Keratinocyte (primary cell): Measurements from ENCODE around the gene MEP1A. TPM values are rescaled to one million over a fixed set of nuclear protein-coding genes. Genes with fewer than 3 reads are reported as not detected.

Experiments
- DNase-seq: peaks from one replicate; pipeline ENCODE4 v3.0.0-alpha.2; 2011; ENCODE audit warnings: low read depth, missing footprints, low spot score
- FAIRE-seq: peaks from 2 replicates; lab custom pipeline; 2011; peaks lifted over from hg19 to GRCh38; lab: Jason Lieb, UNC
- H2AFZ ChIP-seq: 2 replicates; pipeline ENCODE4 v1.6.0; 2012; ENCODE audit warnings: low read length, control low read depth, inconsistent platforms; ENCODE audit not compliant: control insufficient read depth
- H3K27ac ChIP-seq: 2 replicates; pipeline ENCODE4 v1.5.1; 2011; ENCODE audit warnings: low read length; ENCODE audit not compliant: control insufficient read depth, insufficient read depth
- H3K27me3 ChIP-seq: 3 replicates; pipeline ENCODE4 v1.6.0; 2011; ENCODE audit warnings: low read length; ENCODE audit not compliant: control insufficient read depth, insufficient read depth; ENCODE audit errors: extremely low read depth
- H3K36me3 ChIP-seq, 2 experiments: 2 replicates in 1 of 2; 3 replicates in 1 of 2; pipeline ENCODE4 v1.5.1; 2011; ENCODE audit warnings: low read length in 2 of 2, mild to moderate bottlenecking in 1 of 2; ENCODE audit not compliant: control insufficient read depth in 2 of 2, insufficient read depth in 2 of 2; ENCODE audit errors: extremely low read depth in 1 of 2
- H3K4me1 ChIP-seq: 3 replicates; pipeline ENCODE4 v1.5.1; 2011; ENCODE audit warnings: low read length; ENCODE audit not compliant: control insufficient read depth, insufficient read depth; ENCODE audit errors: extremely low read depth
- H3K4me2 ChIP-seq: 3 replicates; pipeline ENCODE4 v1.6.0; 2011; ENCODE audit warnings: low read depth, low read length; ENCODE audit not compliant: control insufficient read depth, insufficient read depth; ENCODE audit errors: extremely low read depth
- H3K4me3 ChIP-seq, 3 experiments: fragments of 200-600 bp in 1 of 3; sonication (generic) in 1 of 3; 2 replicates in 2 of 3; 3 replicates in 1 of 3; pipeline ENCODE4 v1.5.1; 2011 to 2016; ENCODE audit warnings: low read length in 3 of 3, mild to moderate bottlenecking in 3 of 3, control low read depth in 2 of 3, inconsistent platforms in 1 of 3, low read depth in 1 of 3, mixed read lengths in 1 of 3, mixed run types in 1 of 3, moderate library complexity in 1 of 3; ENCODE audit not compliant: control insufficient read depth in 2 of 3, insufficient read depth in 2 of 3; ENCODE audit errors: extremely low read depth in 1 of 3
- H3K79me2 ChIP-seq: 2 replicates; pipeline ENCODE4 v1.6.0; 2012; ENCODE audit warnings: low read length; ENCODE audit not compliant: control insufficient read depth, insufficient read depth
- H3K9ac ChIP-seq: 3 replicates; pipeline ENCODE4 v1.6.0; 2011; ENCODE audit warnings: low read length; ENCODE audit not compliant: control insufficient read depth, insufficient read depth; ENCODE audit errors: extremely low read depth
- H3K9me1 ChIP-seq: 3 replicates; pipeline ENCODE4 v1.6.0; 2011; ENCODE audit warnings: low read length; ENCODE audit not compliant: control insufficient read depth, insufficient read depth; ENCODE audit errors: extremely low read depth
- H3K9me3 ChIP-seq: 2 replicates; pipeline ENCODE4 v1.5.1; 2012; ENCODE audit warnings: low read depth, low read length; ENCODE audit not compliant: control insufficient read depth
- H4K20me1 ChIP-seq: 3 replicates; pipeline ENCODE4 v1.6.0; 2011; ENCODE audit warnings: low read length; ENCODE audit not compliant: control insufficient read depth, insufficient read depth; ENCODE audit errors: extremely low read depth
- CTCF ChIP-seq, 3 experiments: IDR thresholded peaks in 1 of 3; conservative IDR thresholded peaks in 1 of 3; optimal IDR thresholded peaks in 1 of 3; 2 replicates in 2 of 3; 3 replicates in 1 of 3; pipeline versions ENCODE3 to v1.5.1; 2011; ENCODE audit warnings: low read length in 3 of 3, mild to moderate bottlenecking in 3 of 3, moderate library complexity in 2 of 3, control low read depth in 1 of 3, inconsistent platforms in 1 of 3; ENCODE audit not compliant: insufficient read depth in 2 of 3; ENCODE audit errors: extremely low read depth in 1 of 3
- EZH2 ChIP-seq: IDR thresholded peaks from one replicate; pipeline ENCODE4 v1.6.1; 2012; ENCODE audit warnings: inconsistent platforms, mild to moderate bottlenecking, low read length, moderate library complexity
- dilution Hi-C: fragments of 300-500 bp; cut with MboI; formaldehyde crosslinking; loops from one replicate; pipeline ENCODE4 v1.7.0; 2020; ENCODE audit warnings: low sequenced_read_pairs; ENCODE audit not compliant: extremely low pct_ligation_motif_present
- polyA plus RNA-seq, 5 experiments: library from polyadenylated mRNA; depleted of rRNA in 3 of 5; stranded (reverse) in 3 of 5; stranded (forward) in 1 of 5; unstranded in 1 of 5; fragments of >200 nt; gene quantifications; 1 replicate in 1 of 5; 2 replicates in 3 of 5; 3 replicates in 1 of 5; pipeline versions ENCODE4 v1.2.1 to v1.2.3, GENCODE V29; 2011 to 2012; ENCODE audit warnings: missing spikeins in 2 of 5, low read depth in 1 of 5, low replicate concordance in 1 of 5

Gene MEP1A
- polyA plus RNA-seq, 1 donor (not counting 4 experiments of a cell fraction or from before 2014, with no cell fraction given) = 0.07 TPM

GRCh38 chr6:46799657-46800056 is 6.5 kb downstream of the MEP1A start:
- no peaks in the 10 kb centered on the region for H3K79me2 ChIP-seq
- no peak overlapping the region for H3K4me3 ChIP-seq
- no peaks in the 10 kb centered on the region for H3K9me1 ChIP-seq
- H2AFZ ChIP-seq = no peak overlapping the region
- TF ChIP-seq EZH2 (no peak), CTCF (optimal IDR thresholded peaks at IDR 0.05 in 1 of 3, IDR thresholded peaks at IDR 0.05 in 1 of 3, conservative IDR thresholded peaks at IDR 0.05 in 1 of 3; ENCODE audit: extremely low read depth in 1 of 3, insufficient read depth in 2 of 3, low read length in 3 of 3) (no peak)
- H4K20me1 ChIP-seq = no peaks in the 10 kb centered on the region
- no peak overlapping the region for H3K4me2 ChIP-seq
- no peak overlapping the region for H3K27ac ChIP-seq
- dilution Hi-C loops = no loop called here
- no peaks in the 10 kb centered on the region for H3K27me3 ChIP-seq
- no peaks in the 10 kb centered on the region for H3K36me3 ChIP-seq
- no peaks in the 10 kb centered on the region for H3K9me3 ChIP-seq
- no peak overlapping the region for H3K9ac ChIP-seq
- H3K4me1 ChIP-seq = peaks cover 4% of the 10 kb centered on the region
- DNase-seq (no peak), FAIRE-seq (peak; percentile 51)

GRCh38 chr6:46808806-46809205 is 15.6 kb downstream of the MEP1A start:
- FAIRE-seq = no peak
- no peak for DNase-seq
- no peaks in the 10 kb centered on the region for H3K27me3 ChIP-seq
- H4K20me1 ChIP-seq = no peaks in the 10 kb centered on the region
- TF ChIP-seq CTCF (optimal IDR thresholded peaks at IDR 0.05 in 1 of 3, IDR thresholded peaks at IDR 0.05 in 1 of 3, conservative IDR thresholded peaks at IDR 0.05 in 1 of 3; ENCODE audit: extremely low read depth in 1 of 3, insufficient read depth in 2 of 3, low read length in 3 of 3) (no peak), EZH2 (no peak)
- H2AFZ ChIP-seq = no peak overlapping the region
- H3K36me3 ChIP-seq = no peaks in the 10 kb centered on the region
- no peaks in the 10 kb centered on the region for H3K4me1 ChIP-seq
- H3K9me3 ChIP-seq = no peaks in the 10 kb centered on the region
- no peaks in the 10 kb centered on the region for H3K9me1 ChIP-seq
- H3K79me2 ChIP-seq = no peaks in the 10 kb centered on the region
- H3K9ac ChIP-seq = no peak overlapping the region
- no peak overlapping the region for H3K27ac ChIP-seq
- H3K4me2 ChIP-seq = no peak overlapping the region
- dilution Hi-C loops = no loop called here
- H3K4me3 ChIP-seq = no peak overlapping the region
